Activated CD4-positive, alpha-beta T cell treated with anti-CD3 and anti-CD28 coated beads for 4 hours (primary cell): ENCODE measurements around the gene GPR132.

Experiments
- DNase-seq, 2 donors: peaks; one replicate each; pipeline ENCODE4 v3.0.0-alpha.2; 2020

The GPR132 gene

DNA sequence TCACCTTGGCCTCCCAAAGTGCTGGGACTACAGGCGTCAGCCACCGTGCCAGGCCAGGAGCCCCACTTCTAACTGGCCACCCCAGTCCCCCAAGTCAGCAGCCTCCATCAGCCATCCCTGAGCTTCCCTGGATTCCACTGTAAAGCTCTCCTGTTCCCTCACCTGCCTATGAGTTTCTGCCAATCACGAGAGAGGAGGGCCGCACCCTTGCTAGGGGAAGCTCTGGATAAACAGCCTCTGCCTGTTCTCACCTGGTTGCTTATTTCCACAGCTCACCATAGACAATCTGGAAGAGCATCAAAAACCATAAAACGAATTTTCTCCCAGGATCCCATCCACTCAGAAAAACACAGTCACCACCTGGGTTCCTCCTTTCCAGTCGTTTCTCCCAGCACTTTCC is 49.3 kb downstream of the GPR132 start:
- DNase-seq, result no peak

DNA sequence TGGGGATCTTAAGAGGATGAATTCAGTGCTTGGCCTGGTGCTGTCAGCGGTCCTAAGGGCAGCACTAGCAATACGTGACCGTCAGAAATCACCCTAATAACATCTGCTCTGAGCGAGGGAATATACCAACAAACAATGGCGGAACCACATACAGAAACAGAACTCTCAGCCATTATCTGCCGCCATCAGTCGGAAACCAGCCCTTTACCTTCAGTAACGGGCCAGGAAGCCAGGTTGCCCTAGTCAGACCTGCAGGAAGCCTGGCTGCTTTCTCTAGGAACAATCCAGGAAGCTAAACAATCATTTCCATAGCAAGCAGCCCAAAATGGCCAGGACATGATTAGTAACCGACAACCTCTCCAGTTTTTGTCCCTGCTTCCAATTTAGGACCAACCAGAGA is 50.0 kb downstream of the GPR132 start:
- DNase-seq, result no peak

DNA sequence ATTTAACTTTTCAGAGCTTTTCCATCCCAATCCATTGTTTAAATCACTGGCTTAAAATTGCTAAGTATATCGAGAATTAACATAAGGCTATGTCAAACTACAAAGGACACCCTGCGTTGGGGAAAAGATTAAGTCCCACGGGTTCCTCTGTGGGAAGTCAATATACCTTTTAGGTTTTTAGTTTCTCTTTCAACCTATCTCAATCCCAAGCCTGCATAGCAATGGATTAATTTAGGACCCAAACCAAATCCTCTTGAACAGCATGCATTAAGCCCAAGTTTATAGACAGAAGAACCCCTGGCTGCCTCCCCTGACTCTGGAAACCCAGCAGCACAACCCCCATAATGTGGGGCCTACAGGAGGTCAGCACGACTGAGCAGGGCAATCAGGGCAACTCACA is 50.6 kb downstream of the GPR132 start:
- DNase-seq, result no peak

DNA sequence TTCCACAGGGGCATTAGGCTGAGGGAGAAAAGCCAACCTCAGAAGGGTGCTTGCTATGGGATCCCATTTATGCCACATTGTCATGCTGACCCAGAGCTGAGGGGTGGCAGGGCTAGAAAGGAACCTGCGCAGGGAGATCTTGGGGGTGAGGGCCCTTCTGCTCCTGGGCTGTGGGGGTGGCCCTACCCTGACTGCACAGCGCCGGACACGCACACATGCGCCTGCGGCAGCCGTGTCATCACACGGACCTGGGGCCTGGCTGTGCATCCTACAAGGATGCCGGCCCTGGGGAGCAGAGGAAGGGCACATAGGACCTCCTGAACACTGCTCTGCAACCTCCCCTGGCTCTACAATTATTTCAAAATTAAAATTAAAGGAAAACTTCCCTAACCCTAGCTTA is 51.2 kb downstream of the GPR132 start:
- no peak for DNase-seq

DNA sequence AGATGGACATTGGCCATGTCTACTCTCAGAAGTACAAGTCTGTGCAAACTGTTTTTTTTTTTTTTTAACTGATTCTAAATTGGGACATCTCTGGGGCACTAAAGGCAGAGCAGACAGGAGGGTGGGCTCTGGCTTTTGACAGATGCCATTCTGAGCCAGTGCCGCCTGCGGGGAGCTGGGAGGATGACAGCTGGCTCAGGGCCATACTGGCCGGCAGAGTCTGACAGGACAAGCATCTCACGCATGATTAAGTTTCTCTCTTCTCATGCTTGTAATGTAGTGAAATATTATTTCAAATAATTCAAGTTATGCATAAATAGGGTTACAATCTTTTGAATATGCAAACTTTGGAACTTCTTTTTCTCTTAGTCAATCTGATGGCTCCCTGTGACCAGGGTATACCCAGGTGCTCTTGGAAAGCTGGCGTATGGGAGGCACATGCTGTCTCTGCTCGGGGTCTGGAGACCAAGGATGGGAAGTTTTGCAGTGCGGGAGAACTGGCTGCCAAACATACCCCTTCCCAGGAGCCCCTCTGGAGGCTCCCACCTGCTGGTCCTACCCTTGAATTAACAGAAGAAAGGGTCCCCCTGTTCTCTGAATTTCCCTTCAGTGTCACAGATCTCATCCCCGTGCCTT is 52.0 kb downstream of the GPR132 start:
- no peak for DNase-seq

DNA sequence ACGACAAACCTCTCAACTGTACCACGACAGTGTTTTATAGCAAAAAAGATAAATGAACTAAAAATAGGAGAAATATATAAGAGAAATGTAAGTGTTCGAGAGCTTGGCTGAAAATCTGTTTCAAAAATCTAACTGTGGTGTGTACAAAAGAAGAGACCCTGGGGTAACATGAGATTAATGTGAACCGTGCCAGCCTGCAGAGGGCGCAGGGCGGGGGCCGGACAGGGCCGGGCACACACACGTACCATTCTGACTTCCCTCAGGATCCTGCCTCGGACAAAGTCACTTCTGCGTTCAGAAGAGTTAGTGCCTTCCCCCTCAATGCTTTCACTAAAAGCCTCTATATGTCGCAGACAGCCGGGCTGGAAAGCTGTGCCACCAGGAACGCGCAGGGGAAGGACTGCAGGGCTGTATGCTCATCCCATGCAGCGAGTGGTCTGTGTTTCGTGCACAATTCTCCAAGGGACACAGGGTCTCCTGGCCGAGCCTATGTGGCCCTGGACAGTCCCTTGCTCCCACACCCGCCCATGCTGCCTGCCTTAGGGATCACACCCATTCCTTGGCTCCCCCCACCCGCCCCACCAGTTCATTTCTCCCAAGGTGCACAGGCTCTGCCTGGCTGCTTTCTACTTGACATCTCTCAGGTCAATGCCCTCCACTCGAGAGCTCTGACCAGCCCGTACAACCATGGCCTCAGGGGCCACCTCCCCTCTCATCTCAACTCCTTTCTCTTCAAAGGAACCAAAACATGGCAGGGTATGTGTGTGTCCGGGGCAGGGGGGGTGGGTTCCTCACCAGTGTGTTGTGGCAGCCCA is 52.9 kb downstream of the GPR132 start:
- DNase-seq, result no peak

DNA sequence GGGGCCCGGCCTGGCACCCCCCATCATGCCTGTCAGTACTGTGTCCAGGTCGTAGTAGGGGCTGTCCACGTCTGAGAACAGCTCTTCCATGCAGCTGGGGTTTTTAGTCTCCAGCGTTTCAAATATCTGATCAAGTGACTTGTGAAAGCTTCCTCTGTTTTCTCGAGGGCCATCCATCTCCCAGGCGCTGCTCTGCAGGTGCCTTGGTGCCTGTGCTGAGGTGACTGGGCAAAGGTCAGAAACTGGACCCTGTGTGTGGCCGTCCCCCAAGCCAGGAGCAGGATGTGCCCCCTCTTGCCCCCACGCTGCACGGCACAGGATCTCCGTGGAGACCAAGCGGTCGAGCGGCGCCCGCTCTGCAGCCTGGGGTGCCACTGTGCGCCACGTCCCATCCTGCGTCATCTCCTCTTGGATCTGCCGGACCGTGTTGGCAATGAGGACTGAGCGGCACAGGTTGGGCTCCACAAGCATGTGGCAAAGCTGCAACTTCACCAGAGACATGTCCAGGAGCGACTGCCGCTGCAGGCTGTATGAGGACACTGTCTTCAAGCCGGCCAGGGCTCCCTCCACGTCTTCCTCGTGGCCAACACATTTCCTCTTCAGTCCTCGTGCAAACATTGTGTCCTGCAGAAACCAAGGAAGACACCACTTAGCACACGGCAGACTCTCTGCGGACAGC is 53.8 kb downstream of the GPR132 start:
- DNase-seq, result no peak

DNA sequence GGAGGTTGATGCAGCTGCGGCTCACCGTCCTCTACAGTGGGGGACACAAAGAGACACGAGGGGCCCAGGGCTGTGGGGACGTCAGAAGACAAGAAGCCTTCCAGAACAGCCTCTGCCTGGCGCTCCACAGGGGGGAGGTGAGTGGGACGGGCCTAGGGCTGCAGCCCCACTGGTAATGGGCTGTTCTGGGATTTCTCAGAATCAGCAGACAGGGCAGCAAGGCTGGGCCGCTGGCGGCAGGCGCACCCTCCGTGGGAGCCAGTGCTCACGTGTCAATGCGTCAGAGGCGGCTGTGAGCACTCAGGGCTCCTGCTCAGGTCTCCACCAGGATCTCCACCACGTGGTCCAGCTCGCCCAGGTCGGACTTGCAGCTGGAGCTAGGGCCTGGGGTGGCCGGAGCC is 54.3 kb downstream of the GPR132 start:
- DNase-seq, result no peak

DNA sequence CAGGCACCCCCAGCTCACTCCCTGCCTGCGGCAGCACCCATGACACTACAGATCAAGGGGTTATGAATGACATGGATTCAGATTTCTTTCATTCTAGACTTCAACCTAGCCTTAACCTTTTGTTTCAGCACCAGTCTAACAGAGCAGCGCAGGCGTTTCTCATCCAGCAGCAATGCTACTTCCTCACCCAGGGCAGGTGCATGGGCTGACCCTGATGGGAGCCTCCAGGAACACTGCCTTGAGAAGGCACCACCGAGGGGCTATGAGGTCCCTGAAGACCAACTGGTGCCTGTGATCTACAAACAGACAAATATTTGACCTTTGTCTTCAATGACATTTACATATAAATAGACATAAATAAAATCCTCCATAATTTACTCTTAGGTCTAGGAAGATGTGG is 55.1 kb downstream of the GPR132 start:
- DNase-seq, result no peak

DNA sequence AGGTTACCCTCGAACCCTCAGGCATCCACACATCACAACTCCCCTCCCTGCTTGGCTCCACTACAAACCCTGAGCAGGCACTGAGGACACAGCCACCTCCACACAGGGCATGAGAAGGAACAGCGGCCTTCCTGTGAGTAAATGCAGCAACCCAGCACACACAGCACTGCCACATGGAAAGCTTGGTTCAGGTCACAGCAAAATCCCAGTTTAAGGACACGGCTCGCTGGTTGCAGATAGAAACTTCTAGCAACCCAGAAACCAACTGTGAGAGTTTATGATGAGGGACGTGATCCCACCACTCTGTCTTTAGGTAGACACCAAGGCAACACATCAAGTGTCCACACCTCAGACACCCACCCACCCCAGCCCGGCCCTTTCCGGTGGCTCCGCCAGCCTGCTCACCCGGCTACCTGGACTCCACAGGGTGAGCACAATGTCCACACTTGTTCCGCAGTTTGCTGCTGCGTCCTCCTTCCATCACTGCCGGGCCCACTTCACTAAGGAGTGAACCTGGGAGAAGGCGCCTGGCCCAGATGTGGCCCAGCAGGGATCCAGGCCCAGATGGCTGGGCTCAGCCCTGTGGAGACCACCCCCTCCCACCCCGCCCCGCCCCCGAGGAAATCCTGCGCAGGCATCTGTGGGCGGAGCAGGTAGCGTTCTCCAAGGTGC is 57.5 kb downstream of the GPR132 start:
- no peak for DNase-seq

DNA sequence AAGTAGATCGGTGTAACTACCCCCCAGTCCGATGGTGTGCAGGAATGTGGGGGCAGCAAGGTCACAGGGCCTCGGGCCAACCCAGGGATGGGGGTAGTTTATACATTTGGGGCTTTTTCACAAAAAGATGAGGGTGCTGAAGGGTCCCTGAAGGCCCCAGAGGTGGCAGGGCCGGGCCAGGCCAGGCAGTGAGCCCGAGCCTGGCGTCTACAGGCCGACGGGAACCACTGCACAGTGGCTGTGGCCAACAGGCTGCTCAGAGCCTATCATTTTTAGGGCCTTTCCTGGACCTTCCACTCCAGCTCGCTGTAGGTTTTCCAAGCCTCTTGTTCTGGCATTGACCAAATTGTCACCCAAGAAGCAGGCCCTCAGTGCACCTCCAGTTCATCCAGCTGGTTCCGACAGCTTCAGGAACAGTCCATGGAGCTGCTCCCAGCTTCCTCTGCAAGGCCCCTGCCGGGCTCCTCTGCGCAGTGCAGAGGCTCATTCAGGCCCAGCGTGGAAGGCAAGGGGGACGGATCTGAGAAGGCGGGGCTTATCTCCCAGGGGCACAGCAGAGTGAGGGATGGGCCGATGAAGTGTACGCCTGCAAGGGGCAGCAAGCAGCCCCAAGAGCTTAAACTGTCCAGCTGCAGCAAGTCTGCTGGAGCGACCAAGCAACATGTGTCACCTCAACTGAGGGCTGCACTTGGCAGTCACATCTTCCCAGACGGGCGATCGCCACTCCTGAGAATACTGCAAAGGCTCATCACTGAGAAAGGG is 58.2 kb downstream of the GPR132 start:
- DNase-seq, result no peak

DNA sequence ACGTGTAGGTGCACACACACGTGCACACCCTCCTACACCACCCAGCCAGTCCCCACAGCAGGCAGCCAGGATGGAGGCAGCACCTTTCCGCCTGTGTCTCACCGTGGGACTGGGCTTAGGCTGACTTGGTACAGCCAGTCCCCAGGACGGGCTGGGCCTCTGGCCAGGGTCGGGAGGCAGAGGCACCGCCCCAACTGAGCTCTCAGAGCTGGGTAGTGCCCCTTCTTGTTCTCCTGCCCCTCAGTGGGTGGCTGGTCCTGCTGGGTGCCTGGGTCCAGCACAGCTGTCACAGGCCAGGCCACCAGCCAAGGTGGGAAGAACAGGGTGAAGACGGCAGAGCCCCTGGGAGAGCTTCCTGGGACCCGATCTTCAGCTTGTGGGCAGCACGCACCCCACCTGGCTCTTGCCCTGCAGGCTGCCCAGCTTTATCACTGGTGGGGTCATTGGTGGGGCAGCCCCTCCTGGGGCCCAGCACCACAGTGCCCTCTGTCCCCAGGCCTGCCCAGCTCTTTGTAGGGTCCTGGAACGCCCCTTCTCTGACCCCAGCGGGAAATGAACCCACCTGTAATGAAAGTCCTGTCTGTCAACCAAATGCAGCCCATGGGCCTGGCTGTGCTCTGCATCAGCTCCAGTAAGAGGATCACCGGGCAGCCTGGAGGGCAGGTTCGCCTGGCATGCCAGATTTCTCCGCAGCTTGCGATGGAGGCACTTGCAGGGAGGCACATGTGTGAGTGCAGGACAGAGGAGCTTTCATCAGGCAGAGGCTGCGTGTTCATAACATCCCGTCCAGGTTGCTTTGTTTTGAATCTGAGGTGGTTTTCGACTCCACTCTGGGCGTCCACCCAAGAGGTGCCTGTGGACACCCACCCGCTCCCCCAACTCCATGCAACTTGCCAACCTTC is 59.0 kb downstream of the GPR132 start:
- no peak for DNase-seq

DNA sequence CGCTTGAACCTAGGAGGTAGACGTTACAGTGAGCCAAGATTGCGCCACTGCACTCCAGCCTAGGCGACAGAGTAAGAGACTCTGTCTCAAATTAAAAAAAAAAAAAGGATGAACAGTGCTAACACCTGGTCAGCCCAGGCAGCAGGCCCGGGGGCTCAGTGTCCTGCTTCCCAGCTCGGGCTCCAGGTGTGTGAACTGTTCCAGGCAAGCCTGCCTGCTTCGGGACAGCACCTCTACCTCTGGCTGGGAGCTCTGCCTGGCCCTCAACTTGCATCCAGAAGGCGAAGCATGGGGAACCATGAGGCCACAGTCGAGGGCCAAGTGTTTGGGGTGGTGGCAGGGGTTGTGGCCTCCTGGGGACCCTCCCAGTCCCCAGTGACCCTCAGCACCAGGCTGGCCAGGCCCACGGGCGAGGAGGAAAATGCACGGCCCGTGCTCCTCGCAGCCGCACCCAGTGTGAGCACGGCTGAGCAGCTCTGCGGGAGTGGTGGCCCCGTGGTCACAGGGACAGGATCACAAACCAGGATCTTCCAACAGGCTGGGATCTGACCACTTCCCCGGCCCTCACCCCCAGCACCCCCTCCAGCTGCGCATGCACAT is 59.8 kb downstream of the GPR132 start:
- no peak for DNase-seq
